OCI-LY7 (cell line): ENCODE results near the gene BAG5. TPM values are rescaled to one million over a fixed set of nuclear protein-coding genes. Genes with fewer than 3 reads are reported as not detected.

Source experiments
- BruUV-seq: library from RNA; stranded (reverse); fragments of 400-500 nt; replicated peaks from 2 replicates; lab custom pipeline; 2021; lab: Mats Ljungman, UMichigan
- CTCF ChIA-PET: fragments of 300-600 bp; sonication (Branson Sonifier 250); formaldehyde crosslinking; loops from one replicate; lab custom pipeline; 2022; ENCODE audit warnings: antibody characterized with exemption; ENCODE audit not compliant: unreplicated experiment; lab: Charles Lee
- POLR2A ChIA-PET: fragments of 300-600 bp; sonication (Branson Sonifier 250); formaldehyde crosslinking; loops from one replicate; lab custom pipeline; 2022; ENCODE audit warnings: antibody characterized with exemption; lab: Charles Lee
- DNase-seq: peaks from one replicate; pipeline ENCODE4 v3.0.0-alpha.2; 2015; ENCODE audit warnings: low spot score
- H2AFZ ChIP-seq: fragments of 200-600 bp; sonication (generic), shearing (Covaris generic); 2 replicates; pipeline ENCODE4 v1.6.1; 2014; ENCODE audit warnings: mild to moderate bottlenecking, antibody characterized with exemption, low read length, moderate library complexity
- H3K27ac ChIP-seq: fragments of 200-600 bp; sonication (generic); 2 replicates; pipeline ENCODE4 v1.5.1; 2014; ENCODE audit warnings: mixed run types, low read depth, mild to moderate bottlenecking, moderate library complexity, low read length, inconsistent platforms; ENCODE audit not compliant: poor library complexity, severe bottlenecking
- H3K36me3 ChIP-seq: fragments of 200-600 bp; sonication (generic); 2 replicates; pipeline ENCODE4 v1.6.1; 2014; ENCODE audit warnings: mild to moderate bottlenecking, antibody characterized with exemption, low read length, moderate library complexity, mixed read lengths; ENCODE audit not compliant: insufficient read depth
- H3K4me1 ChIP-seq: fragments of 200-600 bp; sonication (generic); 2 replicates; pipeline ENCODE4 v1.5.1; 2014; ENCODE audit warnings: mild to moderate bottlenecking, low read length; ENCODE audit not compliant: insufficient read depth, poor library complexity, severe bottlenecking
- H3K4me2 ChIP-seq: fragments of 200-600 bp; sonication (generic); 2 replicates; pipeline ENCODE4 v1.6.1; 2014; ENCODE audit warnings: mild to moderate bottlenecking, low read length
- H3K4me3 ChIP-seq: fragments of 200-600 bp; sonication (generic); 2 replicates; pipeline ENCODE4 v1.5.1; 2014; ENCODE audit warnings: mild to moderate bottlenecking, low read depth, low read length; ENCODE audit not compliant: poor library complexity, severe bottlenecking
- H3K79me2 ChIP-seq: fragments of 200-600 bp; sonication (generic); 2 replicates; pipeline ENCODE4 v1.6.1; 2016; ENCODE audit warnings: low read depth, mild to moderate bottlenecking, low read length, moderate library complexity, mixed read lengths; ENCODE audit not compliant: insufficient read depth
- H3K9me2 ChIP-seq: fragments of 200-600 bp; sonication (generic); 2 replicates; pipeline ENCODE4 v1.6.1; 2016; ENCODE audit warnings: mild to moderate bottlenecking, low read length, mixed read lengths; ENCODE audit not compliant: insufficient read depth
- H3K9me3 ChIP-seq: fragments of 200-600 bp; sonication (generic); 2 replicates; pipeline ENCODE4 v1.6.1; 2014; ENCODE audit warnings: mild to moderate bottlenecking, mixed run types, low read length, mixed read lengths
- H4K20me1 ChIP-seq: fragments of 200-600 bp; sonication (generic); 2 replicates; pipeline ENCODE4 v1.6.1; 2014; ENCODE audit warnings: mild to moderate bottlenecking, antibody characterized with exemption, low read length, moderate library complexity, mixed read lengths; ENCODE audit not compliant: insufficient read depth
- EZH2phosphoT487 ChIP-seq: fragments of 200-600 bp; sonication (generic); IDR thresholded peaks from 2 replicates; pipeline ENCODE4 v1.6.1; 2018; ENCODE audit warnings: low read depth, borderline replicate concordance, mild to moderate bottlenecking, mixed run types, antibody characterized with exemption, low read length, moderate library complexity, mixed read lengths
- intact Hi-C: fragments of 100-400 bp; cut with micrococcal nuclease; formaldehyde crosslinking; loops from one replicate; pipeline ENCODE4 v1.10.0; 2022; ENCODE audit not compliant: unreplicated experiment
- total RNA-seq, 2 experiments: library from RNA; depleted of rRNA in 1 of 2; stranded (reverse); fragments of >200 nt in 1 of 2; shearing (Covaris generic) in 1 of 2; gene quantifications; 2 replicates each; pipeline ENCODE4 v1.2.3, GENCODE V29; 2014 to 2022
- TF ChIP-seq, protein P1 (sequence below): fragments of 200-600 bp; sonication (generic); conservative IDR thresholded peaks from 2 replicates; pipeline ENCODE4 v1.5.1; 2014; ENCODE audit warnings: mild to moderate bottlenecking, antibody characterized with exemption, low read length, moderate library complexity, mixed read lengths

BAG5 gene
- total RNA-seq, 2 experiments from 2014 or later = 29.2 to 38.7 TPM

DNA sequence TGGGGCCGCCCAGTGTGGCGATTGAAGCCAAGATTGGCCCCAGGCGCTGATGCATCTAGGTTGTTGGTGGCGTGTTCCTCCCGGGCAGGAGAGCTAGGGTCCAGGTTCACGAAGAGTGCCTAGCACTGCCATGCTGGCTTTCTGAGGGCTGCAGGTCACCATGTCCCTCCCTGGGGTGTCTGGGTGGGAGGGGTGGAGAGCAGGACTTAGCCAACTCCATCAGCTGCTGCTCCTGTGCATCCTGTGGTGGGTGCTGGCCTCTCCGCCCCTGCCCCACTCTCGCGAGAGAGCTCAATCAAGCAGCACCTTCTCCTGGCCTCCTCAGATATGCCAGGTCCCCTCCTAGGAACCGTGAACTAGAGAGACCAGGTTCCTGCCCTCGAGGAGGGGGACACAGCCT, 31.6 kb downstream of the BAG5 start:
- BruUV-seq = no TSS peak
- CTCF ChIA-PET = no interaction called here
- peaks cover 27% of the 10 kb centered on the region for H3K79me2 ChIP-seq
- no peak overlapping the region for H3K4me3 ChIP-seq
- intact Hi-C loops = no loop called here
- H4K20me1 ChIP-seq = no peaks in the 10 kb centered on the region
- peaks cover 38% of the 10 kb centered on the region; the same call in 1 of the 2 replicates for H3K36me3 ChIP-seq
- peaks cover 28% of the 10 kb centered on the region for H3K4me1 ChIP-seq
- no peak overlapping the region for H2AFZ ChIP-seq
- no peak overlapping the region for H3K27ac ChIP-seq
- TF ChIP-seq EZH2phosphoT487 = no peak
- TF ChIP-seq, protein P1, sequence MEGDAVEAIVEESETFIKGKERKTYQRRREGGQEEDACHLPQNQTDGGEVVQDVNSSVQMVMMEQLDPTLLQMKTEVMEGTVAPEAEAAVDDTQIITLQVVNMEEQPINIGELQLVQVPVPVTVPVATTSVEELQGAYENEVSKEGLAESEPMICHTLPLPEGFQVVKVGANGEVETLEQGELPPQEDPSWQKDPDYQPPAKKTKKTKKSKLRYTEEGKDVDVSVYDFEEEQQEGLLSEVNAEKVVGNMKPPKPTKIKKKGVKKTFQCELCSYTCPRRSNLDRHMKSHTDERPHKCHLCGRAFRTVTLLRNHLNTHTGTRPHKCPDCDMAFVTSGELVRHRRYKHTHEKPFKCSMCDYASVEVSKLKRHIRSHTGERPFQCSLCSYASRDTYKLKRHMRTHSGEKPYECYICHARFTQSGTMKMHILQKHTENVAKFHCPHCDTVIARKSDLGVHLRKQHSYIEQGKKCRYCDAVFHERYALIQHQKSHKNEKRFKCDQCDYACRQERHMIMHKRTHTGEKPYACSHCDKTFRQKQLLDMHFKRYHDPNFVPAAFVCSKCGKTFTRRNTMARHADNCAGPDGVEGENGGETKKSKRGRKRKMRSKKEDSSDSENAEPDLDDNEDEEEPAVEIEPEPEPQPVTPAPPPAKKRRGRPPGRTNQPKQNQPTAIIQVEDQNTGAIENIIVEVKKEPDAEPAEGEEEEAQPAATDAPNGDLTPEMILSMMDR = no peak
- no peak for DNase-seq
- POLR2A ChIA-PET = interaction anchor here (0.6 kb wide), 1 partner anchor 80 kb away, joined by 3 read pairs; no protein-coding TSS in a partner anchor
- H3K9me2 ChIP-seq = no peaks in the 10 kb centered on the region
- H3K4me2 ChIP-seq = peak overlapping the region; percentile 84
- H3K9me3 ChIP-seq = no peaks in the 10 kb centered on the region

DNA sequence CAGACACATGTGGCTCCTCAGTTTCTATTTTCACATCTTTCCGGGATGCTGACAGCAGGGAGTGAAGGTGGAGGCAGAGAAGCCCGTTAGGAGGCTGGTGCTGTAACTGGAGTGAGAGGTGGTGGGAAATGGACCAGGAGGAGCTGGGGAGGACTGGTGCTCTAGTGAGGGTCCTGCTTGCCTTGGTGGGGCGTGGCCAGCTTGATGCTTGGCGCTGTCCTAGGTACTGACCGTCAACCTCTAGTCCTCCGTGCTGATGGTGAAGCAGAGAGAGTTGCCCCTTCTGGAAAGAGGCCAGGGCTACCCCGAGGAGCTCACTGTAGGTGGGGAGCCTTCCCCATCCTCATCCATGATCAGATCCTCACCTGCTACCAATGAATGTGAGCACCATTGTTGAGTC, 32.1 kb downstream of the BAG5 start:
- Histone ChIP-seq H3K4me1 (peaks cover 28% of the 10 kb centered on the region), H3K4me3 (peak overlapping the region; percentile 92), H2AFZ (no peak overlapping the region), H3K27ac (no peak overlapping the region), H3K9me2 (no peaks in the 10 kb centered on the region), H4K20me1 (no peaks in the 10 kb centered on the region), H3K4me2 (peak overlapping the region; percentile 84), H3K9me3 (no peaks in the 10 kb centered on the region), H3K79me2 (peaks cover 27% of the 10 kb centered on the region), H3K36me3 (peaks cover 33% of the 10 kb centered on the region; the same call in 1 of the 2 replicates)
- POLR2A ChIA-PET = interaction anchor here (0.6 to 1.1 kb wide), 3 partner anchors 31 to 80 kb away, joined by 3 to 4 read pairs (median 4); no protein-coding TSS in a partner anchor
- intact Hi-C loops = no loop called here
- BruUV-seq = no TSS peak
- CTCF ChIA-PET = no interaction called here
- no peak for DNase-seq
- TF ChIP-seq, protein P1 = no peak
- no peak for TF ChIP-seq EZH2phosphoT487
